Measurements from ENCODE around the gene FMNL2.
"Not testable (repeated sequence)": the region's sequence is repeated elsewhere in the genome, so short reads cannot be mapped to it uniquely, and the experiment has no call there.

FMNL2 gene

DNA sequence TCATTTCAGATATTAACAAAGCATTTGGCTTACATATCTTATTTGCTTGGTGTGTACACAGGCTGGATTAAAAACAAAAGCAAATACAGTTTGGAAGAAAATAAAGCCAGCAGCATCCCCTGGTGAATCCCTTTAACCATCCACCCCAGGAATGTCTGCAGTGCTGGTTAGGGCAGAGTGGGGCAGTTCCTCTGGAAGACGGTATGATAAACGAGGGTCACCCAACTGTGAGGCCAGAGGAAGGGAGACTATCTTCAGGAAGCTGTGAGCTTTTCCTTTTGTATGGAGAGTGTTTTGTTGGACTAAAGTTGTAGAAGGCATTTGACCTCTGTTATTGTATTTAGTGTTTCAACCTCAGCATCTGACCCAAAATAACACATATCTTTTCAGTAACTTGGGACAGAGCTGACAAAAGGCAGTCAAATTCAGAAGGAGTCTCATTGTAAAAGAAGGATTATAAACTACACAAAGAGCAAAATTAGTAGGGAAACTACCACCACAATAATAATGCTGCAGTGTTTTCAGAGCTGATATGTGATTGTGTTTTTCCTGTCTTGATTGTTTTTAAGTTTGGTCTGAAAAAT is 159.1 kb downstream of the FMNL2 start:
- no peak for DNase-seq (ENCODE audit: low spot score)

GRCh38 chr2:152496371-152496770 is 161.4 kb downstream of the FMNL2 start:
- no peak for DNase-seq (ENCODE audit: low spot score)

DNA sequence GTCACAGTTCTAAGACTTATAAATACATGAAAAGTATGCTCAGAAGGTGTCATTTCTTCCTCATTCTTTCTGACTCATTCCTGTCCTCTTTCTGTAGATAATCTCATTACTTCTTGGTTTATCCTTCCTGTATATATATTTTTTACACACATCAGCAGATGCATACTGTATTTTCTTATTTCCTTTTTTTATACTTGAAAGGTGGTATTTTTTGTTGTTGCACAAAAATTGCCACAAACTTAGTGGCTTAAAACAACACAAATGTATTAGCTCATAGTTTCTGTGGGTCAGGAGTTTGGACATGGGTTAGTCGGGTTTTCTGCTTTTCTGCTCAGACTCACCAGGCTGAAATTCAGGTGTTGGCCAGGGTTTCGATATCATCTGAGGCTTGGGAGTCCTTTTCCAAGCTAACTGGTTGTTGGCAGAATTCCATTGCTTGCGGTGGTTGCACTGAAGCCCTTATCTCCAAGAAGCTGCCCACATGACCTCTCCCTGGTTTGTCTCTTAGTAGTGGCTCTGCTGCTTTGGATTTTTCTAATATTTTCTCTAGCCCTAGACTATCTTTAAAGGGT is 162.6 kb downstream of the FMNL2 start:
- no peak for DNase-seq (ENCODE audit: low spot score)

DNA sequence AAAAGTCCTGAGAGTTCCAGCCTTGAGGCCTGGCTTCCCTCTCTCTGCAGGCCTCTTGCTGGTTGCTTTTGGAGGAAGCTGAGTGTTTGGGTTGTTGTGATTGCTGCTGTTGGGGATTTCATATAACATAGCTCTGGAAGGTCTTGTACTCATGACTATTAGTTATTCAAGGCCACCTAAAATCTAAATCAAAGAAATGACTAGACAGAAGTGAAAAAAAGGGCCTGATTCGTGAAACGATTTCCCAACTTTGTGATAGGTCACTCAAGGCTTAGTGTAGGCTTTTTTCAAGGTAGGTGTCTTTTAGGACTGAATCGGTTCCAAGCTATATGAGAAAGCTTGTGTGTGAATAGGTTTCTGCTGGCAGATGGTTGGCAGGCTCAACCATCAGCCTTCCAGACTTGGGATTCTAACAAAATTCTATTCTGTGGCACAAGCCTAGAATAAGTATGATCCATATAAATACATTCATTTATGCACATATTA is 164.4 kb downstream of the FMNL2 start:
- no peak for DNase-seq (ENCODE audit: low spot score)

DNA sequence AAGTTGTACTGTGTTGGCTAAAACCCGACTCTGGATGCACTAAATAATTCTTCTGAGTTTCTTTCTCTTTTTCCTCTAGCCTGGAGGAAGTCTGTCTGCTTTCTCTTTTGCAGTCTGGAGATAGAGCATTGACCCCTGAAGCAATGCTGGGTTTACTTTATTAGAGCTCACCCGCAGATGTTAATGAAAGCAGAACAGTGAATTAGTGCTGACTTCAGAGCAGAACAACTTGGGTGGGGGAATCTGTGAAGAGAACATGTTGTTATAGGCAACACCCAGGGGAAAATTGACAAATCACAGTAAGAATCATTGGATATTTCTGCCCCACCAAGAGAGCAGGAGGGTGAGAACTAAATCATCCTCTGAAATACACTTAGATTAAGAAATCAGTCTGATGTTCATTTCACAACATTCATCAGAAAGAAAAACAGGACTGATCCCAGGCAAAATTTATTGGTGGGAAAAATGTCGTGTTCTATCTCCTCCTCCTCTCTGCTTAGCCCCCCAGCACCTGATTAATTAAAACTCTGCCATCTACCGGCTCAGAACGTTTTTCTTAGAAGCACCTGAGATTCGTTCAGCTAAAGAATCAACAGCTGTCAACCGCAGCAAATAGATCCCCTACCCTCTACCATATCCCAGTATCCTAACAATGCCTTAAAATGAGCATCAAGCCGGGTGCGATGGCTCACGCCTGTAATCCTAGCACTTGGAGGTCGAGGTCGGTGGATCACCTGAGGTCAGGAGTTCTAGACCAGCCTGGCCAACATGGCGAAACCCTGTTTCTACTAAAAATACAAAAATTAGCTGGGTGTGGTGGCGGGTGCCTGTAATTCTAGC is 165.1 kb downstream of the FMNL2 start:
- no peak for DNase-seq (ENCODE audit: low spot score)

DNA sequence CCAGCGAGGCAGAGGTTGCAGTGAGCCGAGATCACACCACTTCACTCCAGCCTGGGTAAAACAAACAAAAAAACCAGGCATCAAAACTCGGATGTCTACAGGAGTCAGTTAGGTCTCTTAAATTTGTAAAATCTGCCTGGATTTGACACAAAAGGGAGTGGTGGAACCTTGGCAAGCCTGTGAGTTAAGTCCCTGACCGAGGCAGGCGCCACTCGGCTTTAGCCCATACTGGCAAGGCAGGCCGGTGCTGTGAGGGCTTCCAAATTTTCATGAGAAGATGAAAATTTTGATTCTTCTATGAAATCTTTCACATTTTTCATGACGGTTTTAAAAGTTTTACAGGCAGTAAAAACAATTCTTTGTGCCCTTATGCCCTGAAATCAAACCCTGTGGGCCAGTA is 165.8 kb downstream of the FMNL2 start:
- DNase-seq (ENCODE audit: low spot score): no peak

DNA sequence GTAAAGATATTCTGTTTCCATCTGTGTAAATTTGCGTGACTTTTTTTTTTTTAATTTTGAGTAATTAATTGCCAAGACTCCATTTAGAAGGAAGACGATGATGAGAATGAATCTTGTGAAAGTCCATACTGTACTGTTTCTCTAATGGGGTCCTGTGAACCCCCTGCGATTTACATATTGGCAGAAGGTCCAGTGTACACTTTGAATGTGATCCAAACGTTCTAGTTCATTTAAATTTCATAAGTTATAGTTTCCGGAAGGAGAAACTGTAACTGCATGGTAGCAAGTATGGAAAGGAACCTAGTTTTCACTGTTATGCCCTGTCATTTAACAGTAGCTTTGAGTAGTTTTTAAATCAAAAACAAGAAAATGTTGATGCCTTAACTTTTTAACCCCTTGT is 166.7 kb downstream of the FMNL2 start:
- DNase-seq (ENCODE audit: low spot score): no peak

DNA sequence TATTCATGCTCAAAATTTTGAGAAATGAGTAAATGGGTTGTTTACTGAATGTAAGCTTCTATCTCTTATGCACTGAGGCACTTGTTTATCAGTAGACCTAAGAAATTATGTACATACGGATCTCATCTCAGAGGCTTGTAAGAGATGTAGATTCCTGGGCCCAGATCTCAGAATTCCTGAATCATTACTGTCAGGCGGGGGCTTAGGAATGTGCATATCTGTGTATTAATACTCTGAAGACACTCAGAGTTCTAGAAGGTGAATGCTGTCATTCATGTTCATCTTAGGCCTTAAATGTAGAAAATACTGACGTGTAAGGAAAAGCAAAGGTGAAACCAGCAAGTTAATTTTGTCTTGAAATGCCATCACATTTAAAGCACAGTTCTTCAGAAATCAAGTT is 169.6 kb downstream of the FMNL2 start:
- no peak for DNase-seq (ENCODE audit: low spot score)

DNA sequence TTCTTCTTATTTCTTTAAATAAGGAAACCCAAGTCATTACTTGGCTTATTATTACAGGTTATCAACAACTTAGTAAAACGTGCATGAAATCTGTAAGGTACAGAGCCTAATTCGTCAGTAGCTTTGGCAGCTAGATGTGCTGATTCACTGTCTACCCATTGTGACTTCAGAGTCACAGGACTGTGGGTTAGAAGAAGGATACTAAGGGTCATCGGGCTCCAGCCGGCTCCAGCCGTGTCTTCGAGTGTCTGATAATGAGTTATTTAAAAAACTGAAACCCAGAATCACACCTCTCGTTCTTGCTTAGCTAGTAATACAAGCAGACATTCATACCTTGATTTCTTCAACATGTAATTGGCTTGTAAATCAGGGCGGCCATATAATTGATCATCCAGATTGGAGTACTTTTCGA is 170.5 kb downstream of the FMNL2 start:
- DNase-seq (ENCODE audit: low spot score): no peak

DNA sequence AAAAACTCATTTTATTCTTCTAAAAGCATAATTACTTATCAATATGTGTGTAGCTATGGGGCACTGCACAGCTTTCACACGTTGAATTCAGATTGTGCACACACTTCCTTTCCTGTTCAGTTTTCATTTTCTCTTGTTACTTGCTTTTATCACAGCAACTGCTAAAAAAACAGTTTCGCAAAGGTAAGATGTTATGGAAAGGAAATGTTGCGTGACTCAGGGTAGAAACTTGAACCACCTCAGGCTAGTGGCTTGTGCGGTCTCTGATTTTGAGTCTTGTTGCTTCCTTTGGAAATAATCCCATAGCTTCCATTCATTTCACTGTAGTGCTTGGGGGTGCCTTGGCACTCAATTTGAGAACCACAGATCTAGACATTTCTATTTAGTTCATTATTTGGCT is 171.9 kb downstream of the FMNL2 start:
- no peak for DNase-seq (ENCODE audit: low spot score)

DNA sequence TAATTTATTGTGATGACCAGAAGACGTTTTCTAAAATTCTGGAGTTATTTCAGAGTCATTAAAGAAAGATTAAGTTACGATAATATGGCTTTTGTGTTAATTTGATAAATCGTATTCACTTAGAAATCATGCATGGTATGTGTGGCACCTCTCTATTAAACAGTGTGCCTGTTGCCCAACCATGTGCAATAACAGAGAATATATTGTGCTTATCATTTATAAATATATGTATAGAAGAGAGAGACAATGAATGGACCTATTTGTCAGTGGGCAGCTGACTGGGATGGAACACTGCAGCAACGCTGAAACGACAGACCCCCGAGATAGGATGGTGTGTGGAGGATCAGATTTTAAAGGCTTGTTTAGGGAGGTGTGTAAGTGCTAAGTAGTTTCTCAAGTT is 172.9 kb downstream of the FMNL2 start:
- DNase-seq (ENCODE audit: low spot score): no peak

DNA sequence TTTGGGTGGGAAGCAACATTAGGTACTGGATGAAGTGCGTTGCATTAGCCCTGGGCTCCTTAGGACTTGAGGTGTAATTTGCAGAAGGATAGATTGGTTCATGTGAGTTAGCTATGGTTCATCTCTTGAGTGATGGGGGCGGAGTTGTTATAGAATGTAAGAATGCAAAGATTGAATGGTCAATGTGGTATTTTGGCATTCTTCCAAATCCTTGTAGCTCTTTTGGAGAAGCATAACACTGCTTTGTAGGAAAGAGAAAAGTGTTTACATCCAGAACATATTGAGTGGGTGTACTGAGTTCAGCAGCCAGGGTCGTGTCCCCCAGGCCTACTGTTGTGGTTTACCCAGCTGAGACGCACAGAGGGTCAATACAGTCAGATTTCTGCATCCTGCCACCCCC is 173.5 kb downstream of the FMNL2 start:
- DNase-seq (ENCODE audit: low spot score): no peak

DNA sequence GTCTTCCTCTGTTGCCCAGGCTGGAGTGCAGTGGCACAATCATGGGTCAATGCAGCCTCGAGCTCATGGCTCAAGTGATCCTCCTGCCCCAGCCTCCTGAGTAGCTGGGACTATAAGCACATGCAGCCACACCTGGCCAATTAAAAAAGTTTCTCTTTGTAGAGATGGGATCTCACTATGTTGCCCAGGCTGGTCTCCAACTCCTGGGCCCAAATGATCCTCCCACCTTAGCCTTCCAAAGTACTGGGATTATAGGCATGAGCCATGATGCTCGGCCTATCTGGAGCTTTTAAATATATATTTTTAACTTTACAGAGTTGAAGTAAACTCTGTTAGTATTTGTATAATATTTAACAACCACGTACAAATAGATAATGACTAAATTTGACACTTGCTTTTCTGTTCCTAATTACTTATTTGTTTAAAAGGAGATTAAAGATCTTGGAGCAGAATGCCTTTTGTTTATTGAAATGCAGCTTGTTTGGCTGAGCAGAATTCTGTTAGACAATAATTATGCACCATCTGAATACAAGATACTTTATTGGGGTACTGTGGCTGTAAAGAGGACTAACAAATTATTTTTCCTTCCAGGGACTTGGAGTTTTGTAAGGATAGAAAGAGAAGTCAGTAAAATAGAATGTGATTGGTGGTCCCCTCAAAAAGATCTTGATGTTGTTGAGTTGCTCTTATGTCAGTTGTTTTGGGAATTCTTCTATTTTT is 175.0 kb downstream of the FMNL2 start:
- DNase-seq (ENCODE audit: low spot score): no peak

GRCh38 chr2:152510621-152511020 is 175.6 kb downstream of the FMNL2 start:
- DNase-seq (ENCODE audit: low spot score): no peak

DNA sequence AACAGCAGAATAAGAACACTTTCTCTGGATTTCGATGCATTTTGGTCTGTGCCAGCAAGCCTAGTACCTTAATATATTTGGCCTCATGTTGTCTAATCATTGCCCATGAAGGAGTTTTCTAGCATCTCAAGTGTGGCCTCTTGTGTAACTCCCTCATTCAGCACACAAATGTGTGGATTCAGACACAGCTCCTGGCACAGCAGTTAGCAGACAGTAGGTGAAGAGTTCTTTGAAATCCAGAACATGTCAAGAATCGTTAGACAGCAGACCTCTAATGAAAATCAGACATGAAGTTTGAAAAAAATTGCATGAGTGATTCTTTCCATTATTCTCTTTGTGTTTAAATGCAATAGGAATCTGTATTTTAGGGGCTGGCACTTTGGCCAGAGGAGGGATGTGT is 177.0 kb downstream of the FMNL2 start:
- DNase-seq (ENCODE audit: low spot score): no peak

- no peak for DNase-seq (ENCODE audit: low spot score)
These were observed 178.1 kb downstream of the FMNL2 start for GRCh38 chr2:152513029-152513428.

- no peak for DNase-seq (ENCODE audit: low spot score)
These were observed 178.7 kb downstream of the FMNL2 start for GRCh38 chr2:152513681-152514080.

GRCh38 chr2:152518034-152518433 is 183.1 kb downstream of the FMNL2 start:
- DNase-seq (ENCODE audit: low spot score): no peak

DNA sequence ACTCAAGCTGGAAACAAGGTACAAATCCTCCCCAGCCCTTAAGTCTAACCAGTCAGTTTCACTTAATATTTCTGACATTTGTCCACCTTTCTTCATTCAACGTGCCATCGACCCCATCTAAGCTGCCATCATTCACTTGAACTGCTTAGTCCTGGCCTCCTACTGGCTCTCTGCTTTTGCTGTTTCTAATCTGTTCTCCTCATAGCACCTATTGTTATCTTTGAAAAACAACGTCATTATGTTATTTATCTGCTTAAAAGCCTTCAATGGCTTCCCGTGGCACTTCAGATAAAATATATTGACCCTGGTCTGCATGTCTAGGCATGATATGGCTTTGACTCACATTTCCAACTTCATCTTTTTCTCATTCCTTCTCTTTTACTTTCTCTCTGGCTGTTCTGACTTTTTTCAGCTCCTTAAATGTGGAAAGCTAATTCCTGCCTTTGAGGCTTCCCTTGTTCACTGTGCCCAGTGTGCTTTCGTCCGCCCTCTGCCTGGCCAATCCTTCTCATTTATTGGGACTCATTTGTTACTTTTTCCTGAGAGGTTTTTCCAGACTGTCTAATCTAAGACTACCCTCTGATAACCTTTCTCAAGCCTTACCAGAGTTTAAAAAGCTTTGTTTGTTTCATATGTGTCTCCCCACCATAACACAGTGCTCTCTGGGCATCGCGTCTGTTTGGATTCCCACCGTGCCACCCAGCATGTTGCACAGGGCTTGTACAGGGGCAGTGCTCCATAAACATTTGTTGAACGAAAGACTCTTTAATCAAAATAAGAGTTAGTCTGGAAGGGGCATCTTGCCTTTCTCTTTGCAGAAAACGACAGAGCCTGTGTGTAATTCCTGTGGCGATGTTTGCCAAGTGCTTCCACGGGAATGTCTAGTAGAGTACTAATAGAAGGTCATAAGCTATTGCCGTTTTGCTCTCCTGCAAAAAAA is 183.9 kb downstream of the FMNL2 start:
- DNase-seq (ENCODE audit: low spot score): no peak

DNA sequence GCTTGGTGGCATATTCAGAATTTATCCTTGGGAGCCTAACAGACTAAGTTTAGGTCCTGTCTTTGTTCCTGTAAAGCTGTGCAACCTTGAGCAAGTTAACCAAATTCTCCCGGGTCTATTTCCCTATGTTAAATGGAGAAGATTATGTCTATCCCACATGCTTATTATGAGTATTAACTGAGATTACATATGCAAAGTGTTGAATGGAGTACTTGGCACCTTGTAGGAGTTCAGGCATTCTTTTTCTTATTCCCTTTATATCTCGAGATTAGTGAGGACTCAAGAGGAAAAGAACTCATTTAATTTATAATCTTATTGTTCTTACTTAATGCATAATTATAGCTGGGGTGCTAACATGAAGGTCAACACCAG is 184.6 kb downstream of the FMNL2 start:
- no peak for DNase-seq (ENCODE audit: low spot score)

DNA sequence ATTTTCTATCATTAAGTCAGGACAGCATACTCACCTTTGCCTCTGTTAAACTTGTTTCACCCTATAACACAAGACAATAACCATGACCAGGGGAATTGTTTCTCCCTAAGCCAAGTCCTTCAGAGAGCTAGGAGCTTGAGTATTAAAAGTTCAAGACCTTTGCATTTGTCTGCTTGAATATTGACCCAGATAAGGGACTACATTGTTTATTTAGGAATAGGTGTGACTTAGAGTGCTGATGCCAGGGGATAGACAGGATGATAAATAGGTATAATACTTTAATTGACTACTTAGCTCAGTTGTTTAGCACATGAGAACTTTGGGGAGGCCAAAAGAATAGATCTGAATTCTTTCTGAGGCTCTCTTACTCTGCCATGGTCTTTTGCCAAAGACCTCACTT is 185.8 kb downstream of the FMNL2 start:
- DNase-seq (ENCODE audit: low spot score): no peak

DNA sequence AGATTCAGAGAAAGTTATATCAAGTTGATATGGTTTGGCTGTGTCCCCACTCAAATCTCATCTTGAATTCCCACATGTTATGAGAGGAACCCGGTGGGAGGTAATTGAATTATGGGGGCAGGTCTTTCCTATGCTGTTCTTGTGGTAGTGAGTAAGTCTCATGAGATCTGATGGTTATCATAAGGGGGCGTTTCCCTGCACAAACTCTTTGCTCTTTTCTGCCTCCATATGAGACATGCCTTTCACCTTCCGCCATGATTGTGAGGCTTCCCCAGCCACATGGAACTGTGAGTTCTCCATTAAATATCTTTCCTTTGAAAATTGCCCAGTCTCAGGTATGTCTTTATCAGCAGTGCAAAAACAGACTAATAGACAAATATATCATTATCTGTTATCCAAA is 187.5 kb downstream of the FMNL2 start:
- DNase-seq (ENCODE audit: low spot score): not testable (repeated sequence)

Data from CD4-positive, alpha-beta T cell treated with Interleukin-6 at 100 ng/mL for 8 hours (primary cell).